Thymus (tissue), 11 donors: Measurements from ENCODE around the gene ADAMTS15. TPM values are rescaled to one million over a fixed set of nuclear protein-coding genes. Genes with fewer than 3 reads are reported as not detected.

Source experiments
- DNase-seq, 9 donors: peaks; one replicate each; pipeline ENCODE4 v3.0.0-alpha.2; 2013; ENCODE audit warnings: low spot score in 9 of 9, low read depth in 6 of 9, missing footprints in 1 of 9
- H3K27ac ChIP-seq, 2 donors: one replicate each; pipeline ENCODE4 v1.5.1; 2013; ENCODE audit warnings: control low read depth in 1 of 2, low read depth in 1 of 2, low read length in 1 of 2, mild to moderate bottlenecking in 1 of 2, moderate library complexity in 1 of 2
- H3K27me3 ChIP-seq, 2 donors: one replicate each; pipeline ENCODE4 v1.5.1; 2013; ENCODE audit warnings: low read length in 1 of 2; ENCODE audit not compliant: control insufficient read depth in 2 of 2, insufficient read depth in 1 of 2
- H3K36me3 ChIP-seq, 2 donors: one replicate each; pipeline ENCODE4 v1.5.1; 2013; ENCODE audit warnings: low read length in 1 of 2, mild to moderate bottlenecking in 1 of 2, moderate library complexity in 1 of 2; ENCODE audit not compliant: control insufficient read depth in 2 of 2, insufficient read depth in 2 of 2
- H3K4me1 ChIP-seq, 2 donors: one replicate each; pipeline ENCODE4 v1.5.1; 2013; ENCODE audit warnings: low read length in 2 of 2; ENCODE audit not compliant: control insufficient read depth in 2 of 2, insufficient read depth in 2 of 2
- H3K4me3 ChIP-seq, 2 donors: one replicate each; pipeline ENCODE4 v1.5.1; 2013; ENCODE audit warnings: low read length in 2 of 2, control low read depth in 1 of 2, mild to moderate bottlenecking in 1 of 2
- H3K9me3 ChIP-seq, 2 donors: one replicate each; pipeline ENCODE4 v1.5.1; 2013; ENCODE audit warnings: low read length in 1 of 2, mild to moderate bottlenecking in 1 of 2; ENCODE audit not compliant: control insufficient read depth in 2 of 2, insufficient read depth in 1 of 2
- WGBS: extraction: QIAGEN DNeasy Blood & Tissue Kit; methylation state at CpG from one replicate; pipeline ENCODE4 v1.1.7; 2013; 5-methylcytosine and 5-hydroxymethylcytosine counted together
- polyA plus RNA-seq: library from polyadenylated mRNA; stranded (reverse); fragments of 200-250 nt; gene quantifications from one replicate; pipeline ENCODE4 v1.2.3, GENCODE V29; 2013
- total RNA-seq: library from RNA; stranded (reverse); fragments of 120-200 nt; gene quantifications from one replicate; pipeline ENCODE4 v1.2.4, GENCODE V29; 2013
- donor health status: healthy.

ADAMTS15 gene
- total and polyA plus RNA-seq, 2 donors = 1.8 to 2.8 TPM

GRCh38 chr11:130510407-130511006 lies 62.1 kb downstream of the ADAMTS15 start:
- Histone ChIP-seq H3K36me3 (no peaks in the 10 kb centered on the region), H3K4me1 (no peaks in the 10 kb centered on the region), H3K27ac (no peak overlapping the region), H3K27me3 (no peaks in the 10 kb centered on the region), H3K4me3 (no peak overlapping the region), H3K9me3 (peaks cover 0 to 8% of the 10 kb centered on the region in 2 donors)
- 92% methylated on average over 8 of the region's 8 CpGs for WGBS
- no peak for DNase-seq

- H3K4me1 ChIP-seq = no peaks in the 10 kb centered on the region
- H3K27ac ChIP-seq = no peak overlapping the region
- H3K4me3 ChIP-seq = no peak overlapping the region
- H3K27me3 ChIP-seq = no peaks in the 10 kb centered on the region
- peaks cover 0 to 8% of the 10 kb centered on the region in 2 donors for H3K9me3 ChIP-seq
- WGBS = 73% methylated on average over 2 of the region's 2 CpGs
- H3K36me3 ChIP-seq = no peaks in the 10 kb centered on the region
- no peak for DNase-seq
Measured at GRCh38 chr11:130511765-130512164, 63.3 kb downstream of the ADAMTS15 start.

GRCh38 chr11:130512662-130513061 lies 64.2 kb downstream of the ADAMTS15 start:
- no peaks in the 10 kb centered on the region for H3K27me3 ChIP-seq
- no peak overlapping the region for H3K27ac ChIP-seq
- no peak for DNase-seq
- no peaks in the 10 kb centered on the region for H3K9me3 ChIP-seq
- no peaks in the 10 kb centered on the region for H3K4me1 ChIP-seq
- WGBS = 97% methylated on average over 4 of the region's 4 CpGs
- no peak overlapping the region for H3K4me3 ChIP-seq
- H3K36me3 ChIP-seq = no peaks in the 10 kb centered on the region

- H3K9me3 ChIP-seq = no peaks in the 10 kb centered on the region
- WGBS = 27% methylated on average over 4 of the region's 4 CpGs
- no peak overlapping the region for H3K27ac ChIP-seq
- H3K27me3 ChIP-seq = no peaks in the 10 kb centered on the region
- no peak for DNase-seq
- no peaks in the 10 kb centered on the region for H3K4me1 ChIP-seq
- no peaks in the 10 kb centered on the region for H3K36me3 ChIP-seq
- H3K4me3 ChIP-seq = no peak overlapping the region
Measured at GRCh38 chr11:130513132-130513531, 64.7 kb downstream of the ADAMTS15 start.

GRCh38 chr11:130514316-130514715 lies 65.9 kb downstream of the ADAMTS15 start:
- no peaks in the 10 kb centered on the region for H3K4me1 ChIP-seq
- H3K27me3 ChIP-seq = no peaks in the 10 kb centered on the region
- no peak for DNase-seq
- no peaks in the 10 kb centered on the region for H3K36me3 ChIP-seq
- H3K27ac ChIP-seq = no peak overlapping the region
- H3K9me3 ChIP-seq = no peaks in the 10 kb centered on the region
- no peak overlapping the region for H3K4me3 ChIP-seq

GRCh38 chr11:130514851-130515250 lies 66.4 kb downstream of the ADAMTS15 start:
- no peak overlapping the region for H3K4me3 ChIP-seq
- DNase-seq = no peak
- WGBS = 90% methylated on average over 6 of the region's 6 CpGs
- H3K4me1 ChIP-seq = no peaks in the 10 kb centered on the region
- no peaks in the 10 kb centered on the region for H3K36me3 ChIP-seq
- H3K9me3 ChIP-seq = no peaks in the 10 kb centered on the region
- H3K27me3 ChIP-seq = no peaks in the 10 kb centered on the region
- no peak overlapping the region for H3K27ac ChIP-seq

- Histone ChIP-seq H3K27me3 (no peaks in the 10 kb centered on the region), H3K4me1 (no peaks in the 10 kb centered on the region), H3K36me3 (no peaks in the 10 kb centered on the region), H3K27ac (no peak overlapping the region), H3K9me3 (no peaks in the 10 kb centered on the region), H3K4me3 (no peak overlapping the region)
- no peak for DNase-seq
- 93% methylated on average over 4 of the region's 4 CpGs for WGBS
Measured at GRCh38 chr11:130515829-130516553, 67.5 kb downstream of the ADAMTS15 start.

GRCh38 chr11:130516554-130517505 lies 68.4 kb downstream of the ADAMTS15 start:
- Histone ChIP-seq H3K27me3 (no peaks in the 10 kb centered on the region), H3K36me3 (no peaks in the 10 kb centered on the region), H3K4me3 (no peak overlapping the region), H3K9me3 (no peaks in the 10 kb centered on the region), H3K27ac (no peak overlapping the region), H3K4me1 (no peaks in the 10 kb centered on the region)
- 94% methylated on average over 10 of the region's 10 CpGs for WGBS
- no peak for DNase-seq

GRCh38 chr11:130518164-130518680 lies 69.8 kb downstream of the ADAMTS15 start:
- Histone ChIP-seq H3K27me3 (no peaks in the 10 kb centered on the region), H3K4me1 (no peaks in the 10 kb centered on the region), H3K9me3 (no peaks in the 10 kb centered on the region), H3K36me3 (no peaks in the 10 kb centered on the region), H3K27ac (no peak overlapping the region), H3K4me3 (no peak overlapping the region)
- DNase-seq = no peak
- 86% methylated on average over 4 of the region's 4 CpGs for WGBS
